SK-N-SH treated with all-trans-retinoic acid at 6 μM for 48 hours (cell line): ENCODE data around the gene DHCR7.

Source experiments
- ATAC-seq: fragments of 200-7000 bp; cut with Tn5 transposase; 3 replicates; pipeline ENCODE4 v1.9.1; 2020; ENCODE audit warnings: mild to moderate bottlenecking, moderate library complexity
- ARNTL ChIP-seq: fragments of 450-650 bp; formaldehyde crosslinking; IDR thresholded peaks from 2 replicates; pipeline ENCODE4 v1.5.0; 2020; ENCODE audit warnings: low read depth, mild to moderate bottlenecking, moderate library complexity, borderline replicate concordance
- BACH2 ChIP-seq: fragments of 250-450 bp; sonication (Bioruptor Pico); IDR thresholded peaks from 2 replicates; pipeline ENCODE4 v1.9.0; 2021; ENCODE audit warnings: mild to moderate bottlenecking, borderline replicate concordance
- CSDC2 ChIP-seq: fragments of 250-450 bp; sonication (Bioruptor Pico); IDR thresholded peaks from 2 replicates; pipeline ENCODE4 v1.5.0; 2020; ENCODE audit warnings: mild to moderate bottlenecking, moderate library complexity
- ESRRG ChIP-seq: fragments of 250-450 bp; sonication (Bioruptor Pico); IDR thresholded peaks from 2 replicates; pipeline ENCODE4 v1.6.1; 2021; ENCODE audit warnings: mild to moderate bottlenecking
- GLIS3 ChIP-seq: fragments of 250-450 bp; sonication (Bioruptor Pico); IDR thresholded peaks from 2 replicates; pipeline ENCODE4 v1.5.0; 2020; ENCODE audit warnings: mild to moderate bottlenecking, moderate library complexity
- ISL1 ChIP-seq: fragments of 250-450 bp; sonication (Bioruptor Pico); IDR thresholded peaks from 2 replicates; pipeline ENCODE4 v2.1.2; 2022; ENCODE audit warnings: mild to moderate bottlenecking, moderate library complexity
- OSR1 ChIP-seq: fragments of 250-450 bp; sonication (Bioruptor Pico); IDR thresholded peaks from 2 replicates; pipeline ENCODE4 v1.8.0; 2022; ENCODE audit warnings: moderate library complexity, mild to moderate bottlenecking, inconsistent platforms
- PPARA ChIP-seq: fragments of 250-450 bp; sonication (Bioruptor Pico); IDR thresholded peaks from 2 replicates; pipeline ENCODE4 v1.5.0; 2020; ENCODE audit warnings: mild to moderate bottlenecking, borderline replicate concordance
- RARB ChIP-seq: fragments of 250-450 bp; sonication (Bioruptor Pico); IDR thresholded peaks from 2 replicates; pipeline ENCODE4 v1.8.0; 2021; ENCODE audit warnings: mild to moderate bottlenecking, moderate library complexity
- SNAI2 ChIP-seq: fragments of 250-450 bp; sonication (Bioruptor Pico); IDR thresholded peaks from 2 replicates; pipeline ENCODE4 v1.5.0; 2020; ENCODE audit warnings: mild to moderate bottlenecking, moderate library complexity
- TCF4 ChIP-seq: fragments of 250-450 bp; sonication (Bioruptor Pico); IDR thresholded peaks from 2 replicates; pipeline ENCODE4 v1.8.0; 2021; ENCODE audit warnings: mild to moderate bottlenecking, moderate library complexity, borderline replicate concordance
- TOX ChIP-seq: fragments of 250-450 bp; sonication (Bioruptor Pico); IDR thresholded peaks from 2 replicates; pipeline ENCODE4 v1.8.0; 2021; ENCODE audit warnings: mild to moderate bottlenecking, moderate library complexity, borderline replicate concordance
- ZC3H10 ChIP-seq: fragments of 250-450 bp; sonication (Bioruptor Pico); IDR thresholded peaks from 2 replicates; pipeline ENCODE4 v1.5.1; 2021; ENCODE audit warnings: mild to moderate bottlenecking, moderate library complexity
- ZFP30 ChIP-seq: fragments of 450-650 bp; formaldehyde crosslinking; IDR thresholded peaks from 2 replicates; pipeline ENCODE4 v1.5.0; 2022; ENCODE audit warnings: mild to moderate bottlenecking, moderate library complexity
- ZNF565 ChIP-seq: fragments of 450-650 bp; formaldehyde crosslinking; conservative IDR thresholded peaks from 2 replicates; pipeline ENCODE4 v1.5.0; 2020; ENCODE audit warnings: low read depth, mild to moderate bottlenecking, moderate library complexity
- ZNF8 ChIP-seq: fragments of 450-650 bp; formaldehyde crosslinking; IDR thresholded peaks from 2 replicates; pipeline ENCODE4 v1.5.0; 2020; ENCODE audit warnings: mild to moderate bottlenecking, moderate library complexity
- TF ChIP-seq, protein P1 (sequence below): fragments of 250-450 bp; sonication (Bioruptor Pico); IDR thresholded peaks from 2 replicates; pipeline ENCODE4 v1.5.1; 2020; ENCODE audit warnings: low read depth, mild to moderate bottlenecking, moderate library complexity
- TF ChIP-seq, protein P2 (sequence below): fragments of 250-450 bp; sonication (Bioruptor Pico); IDR thresholded peaks from 2 replicates; pipeline ENCODE4 v1.8.0; 2021; ENCODE audit warnings: low read depth, mild to moderate bottlenecking, moderate library complexity, borderline replicate concordance
- TF ChIP-seq, protein P3 (sequence below): fragments of 250-450 bp; sonication (Bioruptor Pico); IDR thresholded peaks from 2 replicates; pipeline ENCODE4 v1.8.0; 2020; ENCODE audit warnings: mild to moderate bottlenecking, moderate library complexity, borderline replicate concordance
- TF ChIP-seq, protein P4 (sequence below): fragments of 250-450 bp; sonication (Bioruptor Pico); IDR thresholded peaks from 2 replicates; pipeline ENCODE4 v1.5.0; 2020; ENCODE audit warnings: mild to moderate bottlenecking, moderate library complexity

The DHCR7 gene

DNA sequence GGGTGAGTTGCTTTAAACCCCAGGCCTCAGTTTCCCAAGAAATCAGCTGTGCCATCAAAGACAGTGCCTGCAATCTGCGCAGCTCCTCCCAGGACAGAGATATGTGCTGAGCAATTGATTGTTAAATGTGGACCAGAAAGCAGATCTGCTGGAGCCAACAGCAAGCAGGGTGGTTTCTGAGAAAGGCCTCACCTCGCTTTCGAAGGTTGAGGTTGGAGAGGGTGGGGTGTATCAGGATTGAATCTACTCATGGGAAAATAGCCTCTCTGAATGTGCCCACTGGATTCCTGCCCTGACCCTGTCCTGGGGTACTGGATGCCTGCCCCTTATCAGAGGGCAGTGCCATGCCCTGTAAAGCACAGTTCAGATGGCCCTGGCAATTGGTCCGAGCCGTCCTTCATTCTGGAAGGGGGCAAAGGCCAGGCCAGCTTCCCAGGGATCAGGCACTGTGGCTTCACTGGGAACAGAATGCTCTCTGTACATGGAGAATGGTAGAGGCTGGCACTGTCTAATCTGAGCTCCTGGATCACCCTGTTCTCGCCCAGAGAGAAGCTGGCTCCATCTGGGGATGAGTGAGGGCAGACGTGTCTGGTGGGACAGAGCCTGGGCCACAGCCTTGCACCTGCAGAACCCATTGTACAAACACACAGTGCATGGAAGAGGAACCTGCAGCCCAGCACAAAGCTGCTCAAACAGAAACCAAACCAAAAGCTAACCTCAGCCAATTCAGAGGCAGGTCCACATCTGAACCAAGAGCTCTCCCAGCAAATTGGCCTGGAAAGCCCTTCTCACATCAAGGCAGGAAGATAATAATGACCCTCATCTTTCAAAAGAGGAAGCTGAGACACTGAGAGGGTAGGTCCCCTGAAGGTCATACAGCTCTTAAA lies 15.2 kb downstream of the DHCR7 start:
- no peak; the same call in 2 of the 3 replicates for ATAC-seq
- TF ChIP-seq ZFP30 (no peak), ZC3H10 (CRISPR knock-in tag) (no peak), RARB (no peak), SNAI2 (CRISPR knock-in tag) (no peak), TOX (no peak)
- TF ChIP-seq, protein P1, sequence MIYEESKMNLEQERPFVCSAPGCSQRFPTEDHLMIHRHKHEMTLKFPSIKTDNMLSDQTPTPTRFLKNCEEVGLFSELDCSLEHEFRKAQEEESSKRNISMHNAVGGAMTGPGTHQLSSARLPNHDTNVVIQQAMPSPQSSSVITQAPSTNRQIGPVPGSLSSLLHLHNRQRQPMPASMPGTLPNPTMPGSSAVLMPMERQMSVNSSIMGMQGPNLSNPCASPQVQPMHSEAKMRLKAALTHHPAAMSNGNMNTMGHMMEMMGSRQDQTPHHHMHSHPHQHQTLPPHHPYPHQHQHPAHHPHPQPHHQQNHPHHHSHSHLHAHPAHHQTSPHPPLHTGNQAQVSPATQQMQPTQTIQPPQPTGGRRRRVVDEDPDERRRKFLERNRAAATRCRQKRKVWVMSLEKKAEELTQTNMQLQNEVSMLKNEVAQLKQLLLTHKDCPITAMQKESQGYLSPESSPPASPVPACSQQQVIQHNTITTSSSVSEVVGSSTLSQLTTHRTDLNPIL (CRISPR knock-in tag) = no peak

DNA sequence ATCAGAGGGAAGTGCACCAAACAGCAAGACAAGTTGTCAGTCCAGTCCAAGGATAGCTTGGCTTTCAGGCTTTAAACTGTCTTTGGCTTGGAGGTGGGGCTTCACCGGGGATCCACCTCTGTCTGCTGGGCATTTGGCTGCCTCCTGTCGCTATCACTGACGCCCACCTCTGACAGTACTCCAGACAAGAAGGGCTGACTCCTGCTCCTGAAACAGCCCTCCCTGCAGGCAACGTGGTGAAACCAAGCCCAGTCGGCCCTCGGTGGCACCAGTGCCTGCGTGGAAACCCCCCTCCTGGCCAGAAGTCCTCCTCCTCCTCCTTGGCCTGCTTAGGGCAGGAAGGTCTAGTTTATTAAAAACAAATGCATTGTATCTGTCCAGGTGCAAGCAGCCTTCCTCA lies 16.9 kb downstream of the DHCR7 start:
- ATAC-seq = no peak
- TF ChIP-seq ZNF565 (CRISPR knock-in tag) = no peak
- TF ChIP-seq, protein P2, sequence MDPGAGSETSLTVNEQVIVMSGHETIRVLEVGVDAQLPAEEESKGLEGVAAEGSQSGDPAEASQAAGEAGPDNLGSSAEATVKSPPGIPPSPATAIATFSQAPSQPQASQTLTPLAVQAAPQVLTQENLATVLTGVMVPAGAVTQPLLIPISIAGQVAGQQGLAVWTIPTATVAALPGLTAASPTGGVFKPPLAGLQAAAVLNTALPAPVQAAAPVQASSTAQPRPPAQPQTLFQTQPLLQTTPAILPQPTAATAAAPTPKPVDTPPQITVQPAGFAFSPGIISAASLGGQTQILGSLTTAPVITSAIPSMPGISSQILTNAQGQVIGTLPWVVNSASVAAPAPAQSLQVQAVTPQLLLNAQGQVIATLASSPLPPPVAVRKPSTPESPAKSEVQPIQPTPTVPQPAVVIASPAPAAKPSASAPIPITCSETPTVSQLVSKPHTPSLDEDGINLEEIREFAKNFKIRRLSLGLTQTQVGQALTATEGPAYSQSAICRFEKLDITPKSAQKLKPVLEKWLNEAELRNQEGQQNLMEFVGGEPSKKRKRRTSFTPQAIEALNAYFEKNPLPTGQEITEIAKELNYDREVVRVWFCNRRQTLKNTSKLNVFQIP (CRISPR knock-in tag) = no peak
- no peak for TF ChIP-seq TCF4 (CRISPR knock-in tag)
- TF ChIP-seq, protein P1 (CRISPR knock-in tag) = no peak
- TF ChIP-seq, protein P3, sequence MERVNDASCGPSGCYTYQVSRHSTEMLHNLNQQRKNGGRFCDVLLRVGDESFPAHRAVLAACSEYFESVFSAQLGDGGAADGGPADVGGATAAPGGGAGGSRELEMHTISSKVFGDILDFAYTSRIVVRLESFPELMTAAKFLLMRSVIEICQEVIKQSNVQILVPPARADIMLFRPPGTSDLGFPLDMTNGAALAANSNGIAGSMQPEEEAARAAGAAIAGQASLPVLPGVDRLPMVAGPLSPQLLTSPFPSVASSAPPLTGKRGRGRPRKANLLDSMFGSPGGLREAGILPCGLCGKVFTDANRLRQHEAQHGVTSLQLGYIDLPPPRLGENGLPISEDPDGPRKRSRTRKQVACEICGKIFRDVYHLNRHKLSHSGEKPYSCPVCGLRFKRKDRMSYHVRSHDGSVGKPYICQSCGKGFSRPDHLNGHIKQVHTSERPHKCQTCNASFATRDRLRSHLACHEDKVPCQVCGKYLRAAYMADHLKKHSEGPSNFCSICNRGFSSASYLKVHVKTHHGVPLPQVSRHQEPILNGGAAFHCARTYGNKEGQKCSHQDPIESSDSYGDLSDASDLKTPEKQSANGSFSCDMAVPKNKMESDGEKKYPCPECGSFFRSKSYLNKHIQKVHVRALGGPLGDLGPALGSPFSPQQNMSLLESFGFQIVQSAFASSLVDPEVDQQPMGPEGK (CRISPR knock-in tag) = no peak
- no peak for TF ChIP-seq TOX
- no peak for TF ChIP-seq ZC3H10 (CRISPR knock-in tag)
- no peak for TF ChIP-seq BACH2 (CRISPR knock-in tag)
- no peak for TF ChIP-seq ZNF8 (CRISPR knock-in tag)
- no peak for TF ChIP-seq ISL1 (CRISPR knock-in tag)

DNA sequence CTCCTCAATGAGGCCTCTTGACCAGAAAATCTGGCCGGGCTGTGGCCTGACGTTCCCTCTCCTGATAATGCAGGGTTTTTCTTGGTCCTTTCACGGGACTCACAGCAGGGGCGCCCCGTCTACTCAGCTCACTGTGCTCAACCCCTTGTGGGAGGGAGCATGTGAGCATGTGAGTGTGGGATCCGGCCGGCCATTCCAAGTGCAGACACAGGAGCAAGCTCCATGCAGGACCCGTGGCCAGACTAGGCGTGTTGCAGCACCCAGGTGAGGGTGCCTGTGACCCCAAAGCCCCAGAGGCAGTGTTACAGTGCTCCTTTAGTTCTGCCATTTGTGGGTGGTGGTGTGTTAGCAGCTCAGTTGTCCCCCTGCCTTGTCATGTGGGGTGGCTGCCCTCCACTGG lies 18.0 kb downstream of the DHCR7 start:
- ATAC-seq = no peak
- TF ChIP-seq RARB = no peak
- TF ChIP-seq ARNTL = no peak
- no peak for TF ChIP-seq PPARA (CRISPR knock-in tag)
- TF ChIP-seq BACH2 (CRISPR knock-in tag) = no peak
- TF ChIP-seq GLIS3 (CRISPR knock-in tag) = no peak
- TF ChIP-seq, protein P4, sequence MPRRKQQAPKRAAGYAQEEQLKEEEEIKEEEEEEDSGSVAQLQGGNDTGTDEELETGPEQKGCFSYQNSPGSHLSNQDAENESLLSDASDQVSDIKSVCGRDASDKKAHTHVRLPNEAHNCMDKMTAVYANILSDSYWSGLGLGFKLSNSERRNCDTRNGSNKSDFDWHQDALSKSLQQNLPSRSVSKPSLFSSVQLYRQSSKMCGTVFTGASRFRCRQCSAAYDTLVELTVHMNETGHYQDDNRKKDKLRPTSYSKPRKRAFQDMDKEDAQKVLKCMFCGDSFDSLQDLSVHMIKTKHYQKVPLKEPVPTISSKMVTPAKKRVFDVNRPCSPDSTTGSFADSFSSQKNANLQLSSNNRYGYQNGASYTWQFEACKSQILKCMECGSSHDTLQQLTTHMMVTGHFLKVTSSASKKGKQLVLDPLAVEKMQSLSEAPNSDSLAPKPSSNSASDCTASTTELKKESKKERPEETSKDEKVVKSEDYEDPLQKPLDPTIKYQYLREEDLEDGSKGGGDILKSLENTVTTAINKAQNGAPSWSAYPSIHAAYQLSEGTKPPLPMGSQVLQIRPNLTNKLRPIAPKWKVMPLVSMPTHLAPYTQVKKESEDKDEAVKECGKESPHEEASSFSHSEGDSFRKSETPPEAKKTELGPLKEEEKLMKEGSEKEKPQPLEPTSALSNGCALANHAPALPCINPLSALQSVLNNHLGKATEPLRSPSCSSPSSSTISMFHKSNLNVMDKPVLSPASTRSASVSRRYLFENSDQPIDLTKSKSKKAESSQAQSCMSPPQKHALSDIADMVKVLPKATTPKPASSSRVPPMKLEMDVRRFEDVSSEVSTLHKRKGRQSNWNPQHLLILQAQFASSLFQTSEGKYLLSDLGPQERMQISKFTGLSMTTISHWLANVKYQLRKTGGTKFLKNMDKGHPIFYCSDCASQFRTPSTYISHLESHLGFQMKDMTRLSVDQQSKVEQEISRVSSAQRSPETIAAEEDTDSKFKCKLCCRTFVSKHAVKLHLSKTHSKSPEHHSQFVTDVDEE (CRISPR knock-in tag) = no peak
- no peak for TF ChIP-seq OSR1 (CRISPR knock-in tag)
- no peak for TF ChIP-seq SNAI2 (CRISPR knock-in tag)
- TF ChIP-seq ZNF565 (CRISPR knock-in tag) = no peak
- TF ChIP-seq ZC3H10 (CRISPR knock-in tag) = no peak
- TF ChIP-seq ZNF8 (CRISPR knock-in tag) = no peak
- no peak for TF ChIP-seq CSDC2
- no peak for TF ChIP-seq TOX
- no peak for TF ChIP-seq ISL1 (CRISPR knock-in tag)
- TF ChIP-seq ESRRG (CRISPR knock-in tag) = no peak
